NCI-H146 treated with DMSO at 0.1 percent for 48 hours (cell line): Measurements from ENCODE around the gene ZFP82.

Source experiments
- DNase-seq: peaks from one replicate; lab custom pipeline; 2025; ENCODE audit not compliant: unreplicated experiment; lab: John Stamatoyannopoulos, UW

Gene ZFP82

DNA sequence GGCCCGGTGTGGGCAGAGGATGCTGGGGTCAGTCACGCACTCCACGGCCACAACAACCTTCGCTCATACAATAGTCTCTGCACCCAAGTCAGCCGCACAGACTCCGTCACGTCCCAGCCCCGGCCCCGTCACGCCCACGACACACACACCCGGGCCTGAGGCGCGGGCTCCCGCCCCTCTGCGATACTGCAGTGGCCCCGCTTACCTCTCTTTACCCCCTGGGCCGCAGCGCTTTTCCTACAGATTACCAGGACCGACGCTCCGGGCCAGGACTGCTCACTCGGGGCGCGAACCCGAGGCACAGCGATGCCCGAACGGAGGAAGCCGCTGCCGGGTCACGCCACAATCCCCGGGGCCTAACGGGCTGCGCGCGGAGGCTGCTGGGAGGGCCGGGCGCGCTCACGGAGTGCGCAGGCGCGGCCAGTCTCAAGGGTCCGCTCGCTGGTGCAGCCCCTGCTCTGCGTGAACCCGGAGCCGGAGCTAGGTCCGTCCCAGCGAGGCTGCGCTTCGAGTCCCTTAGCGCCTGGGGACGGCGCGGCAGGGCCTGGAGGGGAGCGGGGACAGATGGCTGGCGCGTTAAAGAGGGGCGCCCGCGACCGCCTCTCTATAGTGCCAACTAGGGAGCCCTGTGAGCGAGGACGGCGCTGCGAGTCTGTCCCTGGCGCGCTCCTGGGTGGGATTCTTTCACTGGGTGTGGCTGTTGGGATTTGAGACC lies at the start of gene ZFP82:
TSS of gene ZFP82 (minus strand) at position 358 of the 715 bp plus-strand sequence. CDS start 8,855 bp downstream, outside the sequence.
- DNase-seq = peak; percentile 29

DNA sequence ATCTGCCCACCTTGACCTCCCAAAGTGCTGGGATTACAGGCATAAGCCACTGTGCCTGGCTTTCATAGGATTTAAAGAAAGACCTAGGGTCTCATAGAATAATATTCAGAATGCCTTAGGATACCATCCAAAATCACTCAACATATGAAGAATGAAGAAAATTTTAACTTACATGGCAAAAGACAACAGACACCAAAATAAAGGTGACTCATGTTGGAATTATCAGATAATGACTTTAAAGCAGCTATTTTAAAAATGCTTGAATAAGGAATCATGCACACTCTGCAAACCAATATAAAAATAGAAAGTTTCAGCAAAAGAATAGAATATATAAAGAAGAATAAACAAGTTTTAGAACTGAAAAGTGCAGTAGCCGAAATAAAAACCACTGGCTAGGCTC lies 41.6 kb upstream of the ZFP82 start:
- DNase-seq = no peak

DNA sequence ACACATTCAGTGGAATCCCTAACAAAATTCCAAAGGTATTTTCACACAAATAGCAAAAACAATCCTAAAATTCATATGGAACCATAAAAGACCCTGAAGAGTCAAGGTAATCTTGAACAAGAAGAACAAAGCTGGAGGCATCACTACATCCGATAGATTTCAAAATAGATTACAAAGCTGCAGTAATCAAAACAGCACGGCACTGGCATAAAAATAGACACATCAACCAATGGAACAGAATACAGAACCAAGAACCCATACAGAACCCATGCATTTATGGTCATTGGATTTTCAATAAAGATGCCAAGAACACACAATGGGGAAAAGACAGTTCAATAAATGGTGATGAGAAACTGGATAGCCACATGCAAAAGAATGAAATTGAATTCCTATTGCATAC lies 38.4 kb upstream of the ZFP82 start:
- DNase-seq = no peak

DNA sequence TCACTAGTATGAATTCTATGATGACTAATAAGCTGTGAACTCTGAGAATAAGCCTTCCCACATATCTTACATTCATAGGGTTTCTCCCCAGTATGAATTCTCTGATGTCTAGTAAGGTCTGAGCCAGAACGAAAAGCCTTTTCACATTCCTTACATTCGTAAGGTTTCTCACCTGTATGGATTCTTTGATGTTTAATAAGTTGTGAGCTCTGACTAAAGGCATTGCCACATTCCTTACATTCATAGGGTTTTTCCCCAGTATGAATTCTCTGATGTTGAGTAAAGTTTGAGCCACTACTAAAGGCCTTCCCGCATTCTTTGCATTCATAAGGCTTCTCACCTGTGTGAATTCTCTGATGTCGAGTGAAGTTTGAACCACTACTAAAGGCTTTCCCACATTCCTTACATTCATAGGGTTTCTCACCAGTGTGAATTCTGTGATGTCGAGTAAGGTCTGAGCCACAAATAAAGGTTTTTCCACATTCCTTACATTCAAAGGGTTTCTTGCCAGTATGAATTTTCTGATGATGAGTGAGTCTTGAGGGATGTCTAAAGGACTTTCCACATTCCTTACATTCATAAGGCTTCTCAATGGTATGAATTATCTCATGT lies 30.7 kb upstream of the ZFP82 start:
- DNase-seq = no peak

DNA sequence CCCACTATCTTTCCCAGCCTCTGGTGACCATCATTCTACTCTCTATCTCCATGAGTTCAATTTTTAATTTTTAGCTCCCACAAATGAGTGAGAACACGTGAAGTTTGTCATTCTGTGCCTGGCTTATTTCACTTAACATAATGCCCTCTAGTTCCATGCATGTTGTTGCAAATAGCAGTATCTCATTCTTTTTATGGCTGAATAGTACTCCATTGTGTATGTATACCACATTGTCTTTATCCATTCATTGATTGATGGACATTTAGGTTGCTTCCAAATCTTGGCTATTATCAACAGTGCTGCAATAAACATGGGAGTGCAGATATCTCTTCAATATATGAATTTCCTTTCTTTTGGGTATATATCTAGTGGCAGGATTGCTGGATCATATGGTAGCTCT lies 22.9 kb upstream of the ZFP82 start:
- no peak for DNase-seq

DNA sequence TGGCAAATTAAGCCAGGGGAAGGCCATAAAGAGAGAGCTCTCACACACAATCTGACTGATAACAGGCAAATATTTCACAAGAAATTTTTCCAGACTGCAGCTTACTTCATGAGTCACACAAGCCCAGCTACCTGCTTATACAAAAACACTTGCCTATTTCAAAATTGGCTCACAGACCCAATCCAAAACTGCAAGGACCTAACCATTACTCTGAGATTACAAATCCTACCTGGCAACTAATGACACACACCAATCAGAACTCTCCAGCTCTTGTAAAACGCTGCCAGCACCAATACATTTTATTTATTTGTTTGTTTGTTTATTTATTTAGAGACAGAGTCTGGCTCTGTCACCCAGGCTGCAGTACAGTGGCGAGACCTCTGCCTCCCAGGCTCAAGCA lies 18.1 kb upstream of the ZFP82 start:
- no peak for DNase-seq

DNA sequence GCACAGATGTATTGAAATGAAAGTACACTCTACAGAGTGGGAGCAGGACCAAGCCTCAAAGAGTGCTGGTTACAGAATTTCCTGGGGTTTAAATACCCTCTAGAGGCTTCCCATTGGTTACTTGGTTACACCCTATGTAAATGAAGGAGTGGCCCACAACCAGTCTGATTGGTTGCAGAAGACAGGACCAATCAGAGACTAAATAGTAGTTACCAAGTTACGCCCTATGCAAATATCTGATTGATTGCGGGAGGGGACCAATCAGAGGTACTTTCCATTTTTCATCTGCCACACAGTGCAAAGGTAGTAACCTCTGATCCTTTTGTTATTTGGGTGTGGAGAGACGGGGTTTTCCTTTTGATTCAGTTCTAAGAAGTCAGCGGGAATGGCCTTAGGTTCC lies 5.5 kb upstream of the ZFP82 start:
- DNase-seq = no peak

DNA sequence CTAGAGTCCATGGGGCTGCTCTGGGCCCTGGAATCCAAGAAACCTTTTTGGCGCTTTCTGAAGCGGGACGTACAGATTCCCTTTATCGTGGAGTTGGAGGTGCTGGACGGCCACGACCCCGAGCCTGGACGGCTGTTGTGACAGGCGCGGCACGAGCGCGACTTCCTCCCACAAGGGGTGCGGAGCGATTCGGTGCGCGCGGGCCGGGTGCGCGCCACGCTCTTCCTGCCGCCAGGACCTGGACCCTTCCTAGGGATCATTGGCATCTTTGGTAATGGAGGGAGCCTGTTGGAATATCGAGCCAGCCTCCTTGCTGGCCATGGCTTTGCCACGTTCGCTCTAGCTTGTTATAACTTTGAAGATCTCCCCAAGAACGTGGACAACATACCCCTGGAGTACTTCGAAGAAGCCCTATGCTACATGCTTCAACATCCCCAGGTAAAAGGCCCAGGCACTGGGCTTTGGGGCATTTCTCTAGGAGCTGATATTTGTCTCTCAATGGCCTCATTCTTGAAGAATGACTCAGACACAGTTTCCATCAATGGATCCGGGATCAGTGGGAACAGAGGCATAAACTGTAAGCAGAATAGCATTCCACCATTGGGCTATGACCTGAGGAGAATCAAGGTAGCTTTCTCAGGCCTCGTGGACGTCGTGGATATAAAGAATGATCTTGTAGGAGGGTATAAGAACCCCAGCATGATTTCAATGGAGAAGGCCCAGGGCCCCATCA lies 3.5 kb upstream of the ZFP82 start:
- no peak for DNase-seq

DNA sequence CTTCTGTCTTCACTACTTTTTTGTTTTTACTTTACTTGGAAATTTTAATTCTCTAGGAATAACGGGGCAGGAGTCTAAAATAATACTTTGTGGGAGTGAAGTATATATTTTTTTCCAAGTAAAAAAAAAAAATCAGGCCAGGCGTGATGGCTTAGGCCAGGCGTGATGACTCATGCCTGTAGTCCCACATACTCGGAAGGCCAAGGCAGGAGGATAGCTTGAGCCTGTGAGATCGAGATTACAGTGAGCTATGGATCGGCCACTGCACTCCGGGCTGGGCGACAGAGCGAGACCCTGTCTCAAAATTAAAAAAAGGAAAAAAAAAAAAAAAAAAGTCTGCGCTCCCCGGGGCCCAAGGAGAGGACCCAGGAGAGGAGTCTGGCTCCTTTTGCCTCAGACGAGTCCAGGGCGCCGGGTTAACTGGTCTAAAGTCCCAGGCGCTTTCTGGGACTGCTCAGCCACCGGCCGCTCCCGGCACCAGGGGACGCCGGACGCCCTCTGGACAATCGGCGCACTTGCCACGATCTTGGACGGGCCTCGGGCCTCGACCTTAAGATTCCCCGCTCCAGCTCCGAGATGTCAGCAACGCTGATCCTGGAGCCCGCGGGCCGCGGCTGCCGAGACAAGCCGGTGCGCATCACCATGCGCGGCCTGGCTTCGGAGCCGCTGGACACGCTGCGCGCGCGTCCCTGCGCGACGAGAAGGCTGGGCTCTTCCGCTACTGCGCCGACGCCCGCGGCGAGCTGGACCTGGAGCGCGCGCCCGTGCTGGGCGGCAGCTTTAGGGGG lies 2.7 kb upstream of the ZFP82 start:
- DNase-seq = no peak

DNA sequence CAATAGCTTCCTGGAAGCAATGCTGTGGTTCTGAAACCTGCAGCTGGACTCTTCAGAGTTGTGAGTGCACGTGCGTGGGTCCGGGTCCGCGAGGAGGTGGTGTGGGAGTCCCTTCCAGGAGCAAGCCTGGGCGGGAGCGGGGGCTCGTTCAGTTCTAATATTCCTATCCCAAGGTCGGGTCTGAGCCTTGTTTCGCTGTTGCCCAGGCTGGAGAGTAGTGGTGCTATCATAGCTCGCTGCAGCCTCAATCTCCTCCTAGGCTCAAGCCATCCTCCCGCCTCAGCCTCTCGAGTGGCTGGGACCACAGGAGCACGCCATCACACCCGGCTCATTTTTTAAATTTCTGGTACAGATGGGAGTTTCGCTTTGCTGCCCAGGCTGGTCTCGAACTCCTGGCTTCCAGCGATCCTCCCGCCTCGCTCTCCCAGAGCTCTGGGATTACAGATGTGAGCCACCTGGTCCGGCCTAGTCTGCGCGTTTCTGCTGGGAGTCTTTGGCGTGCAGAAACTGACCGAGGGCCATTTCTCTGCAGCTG lies 625 bp downstream of the ZFP82 start:
- no peak for DNase-seq

DNA sequence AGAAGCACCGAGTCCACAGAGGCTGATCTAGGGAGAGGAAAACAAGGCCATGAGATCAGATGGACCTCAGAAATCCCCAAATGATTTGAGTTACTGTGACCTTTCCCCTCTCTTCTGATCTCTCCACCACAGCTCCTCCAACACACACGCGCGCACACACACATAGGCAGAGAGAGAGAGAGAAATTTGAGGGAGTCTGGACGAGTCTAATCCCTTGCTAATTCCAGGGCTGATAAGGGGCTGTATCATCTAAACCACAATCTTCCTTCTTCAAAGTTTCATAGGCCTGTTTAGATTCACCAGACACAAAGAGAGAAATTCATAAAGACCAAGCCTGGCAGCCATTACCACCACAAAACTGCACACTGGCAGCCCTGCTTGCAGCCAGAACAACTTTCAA lies 8.6 kb downstream of the ZFP82 start:
- DNase-seq = no peak

DNA sequence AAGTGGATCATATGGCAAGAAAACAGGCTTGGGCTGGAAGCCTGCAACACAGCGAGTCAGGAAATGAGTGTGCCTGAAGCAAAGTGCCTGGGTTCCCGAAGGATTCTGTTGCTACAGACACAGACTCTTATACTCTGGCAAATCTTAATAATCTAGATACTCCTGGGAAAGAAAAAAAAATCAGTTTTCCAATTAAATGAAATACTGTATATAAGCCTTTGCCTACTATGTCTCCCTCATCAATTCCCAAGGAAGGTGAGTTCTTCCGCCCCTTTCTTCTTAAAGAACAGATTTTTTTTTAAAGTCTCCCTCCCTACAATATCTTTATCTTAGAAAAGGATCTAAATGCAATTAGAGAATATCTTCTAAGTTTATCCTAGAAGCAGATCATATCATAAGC lies 10.3 kb downstream of the ZFP82 start:
- DNase-seq = no peak

DNA sequence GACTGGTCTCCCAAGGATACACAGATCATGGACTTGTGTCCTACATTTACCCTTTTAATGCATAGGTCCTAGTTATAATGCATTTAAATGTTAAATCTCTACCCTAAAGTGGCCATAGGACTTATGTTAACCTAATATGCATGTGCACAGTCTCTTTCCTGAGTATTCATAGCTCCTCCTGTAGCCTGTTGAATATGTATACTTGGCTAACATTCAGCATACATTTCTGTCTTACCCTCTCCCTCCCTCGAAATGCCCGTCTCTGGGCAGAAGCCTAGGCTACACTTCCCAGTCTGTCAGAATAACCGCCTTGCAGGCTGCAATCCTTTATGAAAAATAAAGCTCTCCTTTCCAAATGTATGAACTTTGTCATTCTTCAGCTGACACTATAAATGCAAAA lies 13.9 kb downstream of the ZFP82 start:
- no peak for DNase-seq

DNA sequence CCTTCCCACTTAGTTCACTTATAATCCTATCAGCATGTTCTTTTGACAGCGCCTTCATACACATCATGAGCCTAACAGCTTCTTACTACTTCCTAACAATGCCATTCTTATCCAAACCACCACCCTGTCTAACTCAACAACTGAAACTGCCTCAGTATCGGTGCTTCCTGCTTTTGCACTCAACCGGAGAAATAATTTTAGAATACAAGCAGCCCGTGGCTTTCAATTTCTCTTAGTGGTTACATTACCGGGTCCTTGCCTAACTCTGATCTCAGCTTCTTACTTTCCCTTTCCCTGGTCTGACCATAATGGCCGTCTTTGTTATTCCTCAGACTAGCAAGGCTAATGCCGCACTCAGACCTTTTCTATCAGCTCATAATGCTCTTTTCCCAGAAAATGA lies 17.0 kb downstream of the ZFP82 start:
- DNase-seq = no peak

DNA sequence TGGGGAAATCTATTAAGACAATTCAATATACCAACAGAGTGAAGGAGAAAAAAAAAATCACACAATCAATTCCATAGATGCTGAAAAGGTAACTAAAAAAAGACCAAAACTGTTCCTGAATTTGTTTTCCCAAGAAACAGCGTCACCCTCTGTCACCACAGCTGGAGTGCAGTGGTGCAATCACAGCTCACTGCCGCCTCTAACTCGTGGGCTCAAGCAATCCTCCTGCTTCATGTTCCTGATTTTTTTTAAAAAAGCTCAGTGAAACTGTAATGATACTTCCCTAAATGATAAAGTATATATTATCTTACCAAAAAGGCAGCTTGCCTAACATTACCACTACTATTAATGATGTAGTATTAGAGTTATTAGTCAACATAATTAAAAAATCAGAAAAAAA lies 19.9 kb downstream of the ZFP82 start:
- no peak for DNase-seq

DNA sequence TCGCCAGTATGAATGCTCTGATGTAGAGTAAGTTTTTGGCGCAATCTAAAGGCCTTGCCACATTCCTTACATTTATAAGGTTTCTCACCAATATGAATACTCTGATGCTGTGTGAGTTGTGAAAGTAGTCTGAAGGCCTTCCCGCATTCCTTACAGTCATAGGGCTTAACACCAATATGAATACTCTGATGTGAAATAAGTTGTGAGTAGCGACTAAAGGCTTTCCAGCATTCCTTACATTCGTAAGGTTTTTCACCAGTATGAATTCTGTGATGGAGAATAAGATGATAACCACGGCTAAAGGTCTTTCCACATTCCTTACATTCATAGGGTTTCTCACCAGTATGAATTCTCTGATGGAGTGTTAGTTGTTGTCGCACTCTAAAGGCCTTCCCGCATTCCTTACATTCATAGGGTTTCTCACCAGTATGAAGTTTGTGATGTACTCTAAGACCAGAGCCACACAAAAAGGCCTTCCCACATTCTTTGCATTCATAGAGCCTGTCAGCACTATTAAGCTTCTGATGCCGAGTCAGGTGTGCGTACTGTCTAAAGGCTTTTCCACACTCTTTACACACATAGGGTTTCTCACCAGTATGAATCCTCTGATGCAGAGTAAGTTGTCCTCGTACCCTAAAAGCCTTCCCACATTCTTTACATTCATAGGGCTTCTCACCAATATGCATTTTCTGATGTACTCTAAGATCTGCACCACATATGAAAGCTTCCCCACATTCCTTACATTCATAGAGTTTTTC lies 25.3 kb downstream of the ZFP82 start:
- no peak for DNase-seq

DNA sequence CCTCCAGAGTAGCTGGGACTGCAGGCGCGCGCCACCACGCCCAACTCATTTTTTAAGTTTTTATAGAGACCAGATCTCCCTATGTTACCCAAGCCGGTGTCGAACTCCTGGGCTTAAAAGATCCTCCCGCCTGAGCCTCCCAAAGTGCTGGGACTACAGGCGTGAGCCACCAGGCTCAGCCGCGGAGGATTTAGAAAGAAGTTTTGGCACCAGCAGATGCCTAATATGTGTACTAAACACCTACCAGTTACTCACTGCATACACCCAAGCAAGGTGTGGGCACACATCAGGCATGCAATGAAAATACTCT lies 39.0 kb downstream of the ZFP82 start:
- no peak for DNase-seq

DNA sequence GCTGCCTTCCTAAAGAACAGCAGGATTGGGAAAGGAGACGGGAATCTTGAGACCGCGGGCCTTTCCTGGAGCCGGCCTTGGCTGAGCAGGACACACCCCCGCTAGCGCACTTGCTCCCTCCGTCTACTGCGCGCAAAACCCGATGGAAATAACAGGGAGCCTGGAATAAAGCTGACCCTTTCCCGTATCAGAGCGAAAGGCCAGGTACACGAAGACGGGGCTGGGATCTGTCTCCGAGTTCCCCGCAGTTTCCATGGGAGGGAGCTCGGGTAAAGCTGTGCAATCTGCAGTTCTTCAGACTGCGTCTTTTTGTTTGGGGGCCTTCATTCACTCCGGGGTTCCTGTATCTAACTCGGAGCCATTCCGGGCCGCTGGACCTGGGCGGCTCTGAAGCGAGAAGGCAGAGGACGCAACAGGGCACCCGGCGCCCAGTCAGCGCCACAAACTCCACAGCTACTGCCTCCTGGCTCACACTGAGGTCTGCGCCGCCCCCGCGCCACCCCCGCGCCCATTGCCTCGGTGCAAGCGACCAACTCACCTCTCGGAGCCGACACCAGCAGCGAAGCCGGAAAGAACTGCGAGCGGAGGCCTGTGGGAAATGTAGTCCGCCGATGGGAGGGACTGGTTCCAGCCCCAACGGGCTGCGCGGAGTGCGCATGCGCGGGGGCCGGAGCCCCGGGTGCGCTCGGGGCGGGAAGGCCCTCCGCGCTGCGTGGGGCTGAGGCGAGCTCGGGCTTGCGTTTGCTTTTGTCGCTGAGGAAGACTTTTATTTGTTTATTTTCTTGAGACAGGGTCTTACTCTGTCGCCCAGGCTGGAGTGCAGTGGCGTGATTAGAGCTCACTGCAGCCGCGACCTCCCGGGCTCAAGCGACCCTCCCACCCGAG lies 39.6 kb downstream of the ZFP82 start, which contains the start of gene ZFP14:
TSS of gene ZFP14 (minus strand) at position 577 of the 885 bp plus-strand sequence. CDS start 11,309 bp downstream, outside the sequence.
- DNase-seq = peak; percentile 90

DNA sequence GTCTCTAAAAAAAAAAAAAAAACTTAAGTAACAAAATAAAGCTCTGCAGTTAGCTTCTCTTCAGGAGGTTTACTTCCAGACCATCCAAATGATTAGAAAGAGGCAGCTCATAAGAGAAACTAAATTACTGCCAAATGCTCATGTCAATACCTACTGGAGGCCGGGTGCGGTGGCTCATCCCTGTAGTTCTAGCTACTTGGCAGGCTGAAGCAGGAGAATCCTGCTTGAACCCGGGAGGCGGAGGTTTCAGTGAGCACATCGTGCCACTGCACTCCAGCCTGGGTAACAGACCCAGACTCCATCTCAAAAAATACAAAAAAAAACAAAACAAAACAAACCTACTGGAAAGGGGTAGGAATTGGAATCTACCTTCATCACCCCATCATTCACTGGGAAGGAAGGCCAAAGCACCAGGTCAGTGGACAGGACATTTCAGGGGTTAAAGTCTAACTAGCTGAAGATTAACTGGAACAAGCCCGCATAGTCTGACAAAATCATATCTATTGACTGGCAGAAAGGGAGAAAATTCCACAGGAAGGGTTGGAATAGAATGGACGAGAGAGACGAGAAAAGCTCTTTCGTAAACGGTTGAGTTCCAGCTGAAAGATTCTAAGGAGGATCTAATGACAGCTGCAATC lies 40.8 kb downstream of the ZFP82 start:
- no peak for DNase-seq
